Limb (tissue), 2 donors: ENCODE data around the gene CRELD2.

Experiments
- DNase-seq, 2 donors: peaks; one replicate each; pipeline ENCODE4 v3.0.0-alpha.2; 2016; ENCODE audit errors: extremely low spot score in 2 of 2

Gene CRELD2

DNA sequence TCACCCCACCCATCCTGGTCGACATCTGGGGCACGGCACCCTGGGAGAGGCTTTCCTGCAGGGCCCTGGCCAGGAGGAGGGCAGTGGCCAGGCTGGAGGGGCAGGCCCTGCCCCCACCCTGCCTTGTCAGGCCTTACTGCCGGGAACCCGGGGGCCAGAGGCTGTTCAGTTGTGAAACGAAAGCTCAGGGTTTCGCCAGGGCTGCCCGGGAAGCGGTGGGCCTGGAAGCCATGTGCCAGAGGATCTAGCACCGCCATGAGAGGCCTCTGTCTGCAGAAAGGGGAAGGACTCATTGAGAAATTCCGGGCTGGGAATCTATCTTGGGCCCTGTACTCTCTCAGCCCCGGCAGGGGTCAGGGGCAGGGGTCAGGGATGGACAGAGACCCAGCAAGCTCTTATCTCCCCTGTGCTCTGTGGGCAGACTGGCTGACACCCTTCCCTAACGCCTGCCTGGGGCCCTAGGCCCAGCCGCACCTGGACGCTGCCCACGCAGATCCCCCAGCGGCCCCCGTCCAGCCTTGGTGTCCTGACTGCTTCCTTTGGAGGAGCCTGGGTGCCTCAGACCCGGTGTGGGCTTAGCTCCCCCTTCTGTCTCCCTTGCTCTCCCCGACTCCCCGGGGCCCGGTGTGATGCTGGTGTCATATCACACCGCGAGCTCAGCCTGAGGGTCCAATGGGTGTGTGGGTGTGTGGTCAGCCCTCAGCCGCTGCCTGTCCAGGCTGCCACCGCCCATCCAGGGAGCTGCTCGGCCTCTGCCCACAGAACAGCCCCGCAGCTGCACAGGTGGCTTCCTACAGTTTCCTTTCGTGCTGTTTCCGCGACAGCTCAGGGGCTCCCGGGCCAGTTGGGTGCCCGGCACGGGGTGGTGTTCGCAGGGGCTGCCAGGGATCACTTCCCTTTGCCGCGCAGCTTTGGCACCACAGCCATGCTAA, 48.6 kb downstream of the CRELD2 start:
- DNase-seq: peak in 1 of 2 donors; percentile 42

DNA sequence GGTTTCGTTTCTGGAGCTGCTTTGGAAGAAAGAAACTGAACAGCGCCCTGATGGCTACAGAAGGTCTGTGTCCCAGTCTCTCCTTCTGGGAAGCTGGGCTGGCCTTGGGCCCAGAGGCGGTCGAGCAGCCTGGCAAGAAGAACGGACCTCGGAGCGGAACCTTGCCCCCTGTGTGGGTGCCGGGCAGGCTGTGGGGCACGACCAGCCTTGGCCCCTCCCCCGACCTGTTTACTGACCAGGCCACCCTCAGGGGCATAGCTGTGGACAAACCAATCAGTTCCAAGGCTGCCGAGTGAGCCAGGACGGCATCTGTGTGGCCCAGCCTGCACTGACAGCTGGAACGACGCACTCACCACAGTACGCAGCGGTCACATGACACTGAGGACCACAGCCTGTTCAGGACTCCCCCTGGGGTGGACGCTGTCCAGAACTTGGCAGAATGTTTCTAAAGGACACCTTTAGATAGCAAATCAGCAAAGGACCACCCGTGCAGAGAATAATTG, 49.3 kb downstream of the CRELD2 start:
- peak in 1 of 2 donors; percentile 36 for DNase-seq

DNA sequence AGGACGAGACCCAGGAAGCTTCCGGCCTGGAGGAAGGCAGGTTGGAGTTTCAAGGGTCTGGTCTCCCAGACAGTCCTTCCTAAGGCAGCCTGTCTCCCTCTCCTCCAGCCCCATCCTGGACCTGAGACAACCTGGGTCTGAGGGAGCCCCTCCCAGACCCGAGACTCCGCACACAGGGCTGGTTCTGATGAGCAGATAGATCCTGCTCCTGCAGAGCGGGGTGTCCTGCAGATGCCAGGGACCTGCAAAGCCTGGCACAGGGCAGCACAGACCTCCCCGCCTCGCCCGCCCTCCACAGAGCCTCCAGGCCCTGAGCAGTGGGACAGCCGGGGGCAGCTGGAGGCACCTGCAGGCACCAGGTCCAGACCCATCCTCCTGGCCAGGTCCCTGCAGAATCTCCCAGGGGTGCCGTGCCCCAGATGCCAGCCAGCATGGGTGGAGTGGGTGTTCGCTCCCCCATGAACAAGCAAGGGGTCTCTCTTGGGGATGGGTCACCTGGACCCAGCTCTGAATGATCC, 49.9 kb downstream of the CRELD2 start:
- peak in 1 of 2 donors; percentile 30 for DNase-seq

DNA sequence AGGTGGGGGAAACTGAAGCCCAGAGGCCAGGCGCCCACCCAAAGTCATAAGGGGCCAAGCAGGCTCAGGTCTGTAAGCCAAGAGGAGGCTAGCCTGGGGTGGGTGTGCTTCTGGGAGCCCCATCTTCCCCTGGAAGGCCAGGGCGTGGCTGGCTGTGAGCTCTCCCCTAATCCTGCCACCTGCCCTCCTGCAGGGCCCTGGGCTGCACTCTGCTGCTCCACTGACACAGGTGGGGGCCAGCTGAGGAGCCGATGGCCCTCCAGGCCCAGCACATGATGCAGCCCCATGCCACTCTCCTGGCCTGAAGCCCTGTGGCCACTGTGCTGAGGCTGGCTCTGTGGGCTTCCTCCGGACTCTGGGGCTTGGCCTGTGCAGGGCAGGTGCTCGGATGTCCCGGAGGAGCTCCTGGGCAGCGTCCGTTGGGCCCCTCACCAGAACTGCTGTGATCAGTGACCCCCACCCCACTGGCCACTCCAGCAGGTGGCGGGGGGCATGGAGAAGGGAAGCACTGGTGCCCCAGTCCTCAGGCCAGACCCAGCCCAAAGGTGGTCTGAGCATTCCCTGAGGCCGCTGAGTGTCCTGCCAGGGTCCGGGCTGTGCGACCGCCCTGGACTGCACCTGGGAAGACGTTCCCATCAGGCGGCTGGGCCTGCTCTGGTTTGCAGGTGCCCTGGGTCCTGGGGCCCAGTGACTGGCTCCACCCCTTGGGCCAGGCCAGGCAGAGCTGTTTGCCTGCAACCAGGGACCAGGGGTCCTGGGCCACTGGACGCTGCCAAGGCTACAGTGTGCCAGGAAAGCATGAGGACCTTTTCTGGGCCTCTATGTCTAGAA, 50.6 kb downstream of the CRELD2 start:
- peak in 1 of 2 donors; percentile 29 for DNase-seq

DNA sequence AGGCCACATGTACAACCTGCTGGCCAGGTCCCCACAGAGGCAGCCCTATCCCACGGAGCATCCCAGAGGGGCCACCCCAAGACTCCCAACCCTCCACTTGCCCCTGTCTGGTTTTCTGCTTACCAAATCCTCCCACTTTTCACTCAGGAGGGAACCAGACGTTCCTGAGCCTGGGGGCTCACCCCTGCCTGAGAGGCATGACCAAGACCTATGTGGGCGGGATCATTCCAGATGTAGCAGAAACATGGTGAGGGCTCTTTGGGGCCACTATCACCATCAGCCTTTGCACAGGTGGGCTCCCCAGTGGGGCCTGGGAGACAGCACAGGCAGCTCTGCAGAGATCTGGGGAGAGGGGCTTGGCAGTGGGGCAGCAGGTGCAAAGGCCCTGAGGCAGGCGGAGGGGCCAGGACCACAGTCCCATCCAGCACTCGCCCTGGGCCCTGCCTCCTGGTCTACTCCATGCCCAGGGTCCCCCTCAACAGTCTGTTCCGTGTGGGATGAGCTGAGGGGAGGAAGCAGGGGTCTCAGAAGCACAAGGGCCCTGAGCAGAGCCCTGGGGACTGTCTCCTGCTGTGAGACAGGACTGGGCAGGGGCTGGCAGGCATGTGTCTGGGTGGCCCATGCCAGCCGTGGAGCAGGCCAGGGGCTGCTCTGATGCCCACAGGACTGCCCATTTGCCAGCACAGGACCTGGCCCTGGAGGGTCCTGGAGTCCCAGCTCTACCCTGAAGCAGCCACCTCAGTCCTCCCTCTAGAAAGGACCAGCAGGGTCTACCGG, 51.5 kb downstream of the CRELD2 start:
- peak in 1 of 2 donors; percentile 32 for DNase-seq

DNA sequence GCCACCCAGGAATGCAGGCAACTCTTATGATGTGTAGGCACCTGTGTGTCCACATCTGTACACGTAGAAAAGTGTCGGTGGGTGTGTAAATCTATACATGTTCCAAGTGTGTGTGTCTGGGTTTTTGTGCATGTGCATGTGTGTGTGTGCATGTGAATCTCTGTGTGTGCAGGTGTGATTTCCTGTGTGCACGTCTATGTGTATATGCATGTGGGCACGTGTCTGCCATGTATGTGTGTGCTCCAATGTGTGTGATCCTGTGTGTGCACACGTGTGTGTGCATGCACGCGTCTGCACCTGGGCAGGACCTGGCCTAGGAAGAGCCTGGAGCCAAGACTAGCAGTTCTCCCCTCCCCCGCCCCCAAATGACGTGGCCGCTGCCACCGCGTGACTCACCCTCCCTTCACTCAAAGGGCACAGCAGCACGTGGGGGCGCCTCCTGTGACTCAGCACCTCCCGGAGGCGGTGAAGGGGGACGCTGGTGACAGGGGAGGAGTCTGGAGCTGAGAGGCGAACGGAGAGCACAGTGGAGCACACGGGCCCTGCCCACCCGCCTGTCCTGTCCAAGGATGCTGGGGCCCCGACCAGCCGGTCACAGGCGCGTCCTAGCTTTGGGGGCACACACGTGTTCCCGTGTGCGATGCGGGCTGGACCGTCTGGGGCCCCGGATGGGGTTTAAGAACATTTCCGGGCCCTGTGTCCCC, 52.2 kb downstream of the CRELD2 start:
- peak; percentile 55 to 79 for DNase-seq

DNA sequence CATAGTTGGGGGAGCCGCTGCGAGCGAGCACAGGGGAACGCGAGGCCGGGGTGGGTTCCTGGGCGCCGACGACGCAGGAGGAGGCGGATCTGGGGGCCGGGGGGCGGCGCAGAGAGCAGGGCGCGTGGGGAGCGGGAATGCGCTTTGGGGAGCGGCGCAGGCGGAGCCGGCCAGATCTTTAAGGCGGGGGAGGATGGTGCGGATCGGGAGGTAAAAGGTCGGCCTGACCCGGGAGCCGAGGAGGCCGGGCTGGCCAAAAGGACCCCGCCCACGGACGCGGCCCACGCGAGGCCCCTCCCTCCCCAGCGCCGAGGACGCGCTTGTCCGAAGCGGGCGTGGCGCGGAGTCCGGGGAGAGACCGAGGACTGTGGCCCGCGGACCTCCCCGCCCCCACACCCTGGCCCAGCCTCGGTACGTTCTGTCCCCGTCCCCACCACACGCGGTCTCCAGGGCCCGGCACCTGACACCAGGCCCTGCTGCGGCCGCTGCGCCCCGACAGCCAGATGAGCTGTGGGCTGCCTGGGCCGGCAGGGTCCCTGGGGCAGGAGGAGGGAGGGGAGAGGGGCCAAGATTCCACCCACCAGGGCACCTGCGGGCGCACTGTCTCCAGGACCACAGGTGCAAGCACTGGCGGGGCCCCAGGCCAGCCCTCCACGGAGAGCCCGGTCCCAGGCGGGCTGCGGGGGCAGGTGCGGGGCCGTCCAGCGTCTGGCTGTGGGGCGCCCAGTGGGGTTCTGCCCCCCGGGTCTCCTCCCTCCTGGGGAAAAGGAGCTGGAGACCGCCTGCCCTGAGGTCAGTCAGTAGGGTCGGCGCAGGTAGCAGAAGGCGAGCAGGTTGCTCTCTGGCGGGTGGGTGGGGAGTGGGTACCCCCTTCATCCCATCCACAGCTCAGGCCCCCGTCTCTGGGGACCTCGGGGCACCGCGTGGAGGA, 53.1 kb downstream of the CRELD2 start:
- peak in 1 of 2 donors; percentile 57 for DNase-seq

DNA sequence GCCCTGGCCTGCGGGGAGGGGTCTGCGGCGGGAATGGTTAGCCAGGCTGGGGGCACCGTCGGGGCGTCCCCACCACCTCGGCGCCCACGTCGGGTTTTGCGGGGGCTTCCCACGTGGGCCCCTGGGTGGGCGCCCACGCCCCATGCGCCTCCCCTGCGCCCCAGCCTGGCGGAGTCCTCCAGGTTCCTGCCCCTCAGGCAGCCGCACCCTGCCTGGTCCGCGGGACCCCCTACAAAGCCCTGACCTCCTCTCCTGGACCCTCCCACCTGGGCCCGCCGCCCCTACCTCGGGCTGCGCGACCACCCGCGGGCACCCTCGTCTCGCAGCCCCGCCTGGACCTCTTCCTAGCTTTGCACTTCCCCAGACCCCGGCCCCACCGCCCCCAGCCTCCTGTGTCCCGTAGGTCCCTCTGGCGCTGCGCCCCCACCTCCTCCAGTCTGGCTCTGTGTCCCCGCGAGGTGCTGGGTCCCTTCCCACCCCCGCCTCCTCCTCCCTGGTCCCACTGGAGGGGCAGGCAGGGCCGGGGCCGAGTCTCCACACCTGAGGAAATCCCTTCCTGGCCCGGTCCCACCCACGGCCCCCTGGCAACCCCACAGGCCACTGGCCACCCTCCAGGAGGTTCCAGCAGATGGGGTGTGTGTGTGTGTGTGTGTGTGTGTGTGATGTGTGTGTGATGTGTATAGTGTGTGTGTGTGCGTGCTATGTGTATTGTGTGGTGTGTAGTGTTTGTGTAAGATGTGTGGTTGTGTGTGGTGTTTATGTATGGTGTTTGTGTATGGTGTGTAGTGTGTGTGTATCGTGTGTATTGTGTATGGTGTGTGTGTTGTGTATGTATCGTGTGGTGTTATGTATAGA, 54.0 kb downstream of the CRELD2 start:
- DNase-seq: peak in 1 of 2 donors; percentile 36

DNA sequence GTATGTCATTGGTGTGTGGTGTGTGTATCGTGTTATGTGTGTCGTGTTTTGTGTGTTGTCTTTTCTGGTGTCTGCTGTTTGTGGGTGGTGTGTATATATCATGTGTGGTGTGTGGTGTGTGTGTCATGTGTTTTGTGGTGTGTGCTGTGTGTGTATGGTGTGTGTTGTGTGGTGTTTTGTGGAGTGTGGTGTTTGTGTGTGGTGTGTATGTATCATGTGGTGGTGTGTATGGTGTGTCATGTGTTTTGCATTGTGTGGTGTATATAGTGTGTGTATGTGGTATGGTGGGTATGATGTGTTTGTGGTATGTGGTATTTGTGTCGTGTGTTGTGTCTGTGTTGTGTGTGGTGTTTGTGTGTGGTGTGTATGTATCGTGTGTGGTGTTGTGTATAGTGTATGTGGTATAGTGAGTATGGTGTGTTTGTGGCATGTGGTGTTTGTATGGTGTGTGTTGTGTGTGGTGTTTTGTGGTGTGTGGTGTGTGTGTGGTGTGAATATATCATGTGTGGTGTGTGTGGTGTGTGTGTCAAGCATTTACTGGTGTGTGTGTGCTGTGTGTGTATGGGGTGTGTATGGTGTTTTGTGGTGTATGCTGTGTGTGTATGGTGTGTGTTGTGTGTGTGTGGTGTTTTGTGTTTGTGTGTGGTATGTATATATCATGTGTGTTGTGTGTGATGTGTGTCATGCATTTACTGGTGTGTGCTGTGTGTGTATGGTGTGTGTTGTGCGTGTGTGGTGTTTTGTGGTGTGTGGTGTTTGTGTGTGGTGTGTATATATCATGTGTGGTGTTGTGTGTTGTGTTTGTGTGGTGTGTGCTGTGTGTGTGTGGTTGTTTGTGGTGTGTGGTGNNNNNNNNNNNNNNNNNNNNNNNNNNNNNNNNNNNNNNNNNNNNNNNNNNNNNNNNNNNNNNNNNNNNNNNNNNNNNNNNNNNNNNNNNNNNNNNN, 54.9 kb downstream of the CRELD2 start:
- peak in 1 of 2 donors; percentile 32 for DNase-seq

DNA sequence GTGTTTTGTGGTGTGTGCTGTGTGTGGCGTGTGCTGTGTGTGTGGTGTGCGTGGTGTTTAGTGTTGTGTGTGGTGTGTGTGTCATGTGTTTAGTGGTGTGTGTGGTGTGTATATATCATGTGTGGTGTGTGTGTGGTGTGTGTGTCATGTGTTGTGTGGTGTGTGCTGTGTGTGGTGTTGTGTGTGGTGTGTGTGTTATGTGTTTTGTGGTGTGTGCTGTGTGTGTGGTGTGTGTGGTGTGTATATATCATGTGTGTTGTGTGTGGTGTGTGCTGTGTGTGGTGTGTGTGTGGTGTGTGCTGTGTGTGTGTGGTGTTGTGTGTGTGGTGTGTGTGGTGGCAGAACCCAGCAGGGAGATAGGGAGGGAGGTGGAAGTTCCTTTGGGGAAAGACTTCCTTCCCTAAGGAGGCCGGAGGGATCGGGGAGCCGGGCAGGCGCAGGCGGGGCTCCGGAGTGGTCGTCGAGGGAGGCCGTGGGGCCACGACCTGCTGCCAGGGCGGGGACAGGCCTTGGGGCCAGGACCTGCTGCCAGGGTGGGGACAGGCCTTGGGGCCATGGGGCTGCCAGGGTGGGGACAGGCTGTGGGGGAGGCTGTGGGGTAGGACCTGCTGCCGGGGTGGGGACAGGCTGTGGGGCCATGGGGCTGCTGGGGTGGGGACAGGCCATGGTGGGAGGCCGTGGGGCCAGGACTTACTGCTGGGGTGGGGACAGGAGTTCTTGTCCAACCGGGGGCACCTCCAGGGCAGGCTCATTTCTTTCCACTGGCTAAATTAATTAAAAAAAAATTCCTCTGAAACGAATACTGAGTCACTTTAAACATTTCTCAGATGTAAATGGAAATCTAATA, 57.3 kb downstream of the CRELD2 start:
- DNase-seq: peak in 1 of 2 donors; percentile 43

DNA sequence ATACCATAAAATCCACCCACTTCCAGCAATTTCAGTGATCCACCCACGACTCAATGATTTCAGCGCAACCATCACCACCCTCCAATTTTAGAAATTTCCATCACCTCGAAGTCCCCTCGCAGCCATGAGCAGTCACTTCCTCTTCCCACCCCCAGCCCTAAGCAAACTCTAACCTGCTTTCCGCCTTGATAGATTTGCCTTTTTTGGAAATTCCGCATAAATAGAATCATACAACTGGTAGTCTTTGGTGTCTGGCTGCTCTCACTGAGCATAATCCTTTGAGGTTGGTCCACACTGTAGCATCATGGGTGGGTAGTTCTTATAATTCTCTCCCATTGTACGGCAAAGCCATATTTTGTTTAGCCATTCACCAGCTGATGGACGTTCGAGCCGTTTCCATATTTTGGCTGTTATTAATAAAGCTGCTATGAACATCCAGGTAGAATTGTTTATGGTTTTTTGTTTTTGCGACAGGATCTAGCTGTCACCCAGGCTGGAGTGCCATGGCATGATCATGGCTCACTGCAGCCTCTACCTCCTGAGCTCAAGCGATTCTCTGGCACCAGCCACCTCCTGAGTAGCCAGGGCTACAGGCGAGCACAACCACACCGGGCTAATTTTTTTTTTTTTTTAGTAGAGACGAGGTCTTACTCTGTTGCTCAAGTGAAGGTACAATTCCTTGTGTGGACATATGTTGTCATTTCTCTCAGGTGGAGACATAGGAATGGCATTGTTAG, 58.2 kb downstream of the CRELD2 start:
- DNase-seq: no peak
